HG03095 (cell line): Measurements from ENCODE around the gene PNPLA5.
"Not testable (repeated sequence)": the region's sequence is repeated elsewhere in the genome, so short reads cannot be mapped to it uniquely, and the experiment has no call there.

Experiments used
- ATAC-seq: cut with Tn5 transposase; IDR thresholded peaks from one replicate; pipeline ENCODE4 v1.9.1; 2021; ENCODE audit warnings: moderate library complexity; ENCODE audit not compliant: unreplicated experiment

PNPLA5 gene

DNA sequence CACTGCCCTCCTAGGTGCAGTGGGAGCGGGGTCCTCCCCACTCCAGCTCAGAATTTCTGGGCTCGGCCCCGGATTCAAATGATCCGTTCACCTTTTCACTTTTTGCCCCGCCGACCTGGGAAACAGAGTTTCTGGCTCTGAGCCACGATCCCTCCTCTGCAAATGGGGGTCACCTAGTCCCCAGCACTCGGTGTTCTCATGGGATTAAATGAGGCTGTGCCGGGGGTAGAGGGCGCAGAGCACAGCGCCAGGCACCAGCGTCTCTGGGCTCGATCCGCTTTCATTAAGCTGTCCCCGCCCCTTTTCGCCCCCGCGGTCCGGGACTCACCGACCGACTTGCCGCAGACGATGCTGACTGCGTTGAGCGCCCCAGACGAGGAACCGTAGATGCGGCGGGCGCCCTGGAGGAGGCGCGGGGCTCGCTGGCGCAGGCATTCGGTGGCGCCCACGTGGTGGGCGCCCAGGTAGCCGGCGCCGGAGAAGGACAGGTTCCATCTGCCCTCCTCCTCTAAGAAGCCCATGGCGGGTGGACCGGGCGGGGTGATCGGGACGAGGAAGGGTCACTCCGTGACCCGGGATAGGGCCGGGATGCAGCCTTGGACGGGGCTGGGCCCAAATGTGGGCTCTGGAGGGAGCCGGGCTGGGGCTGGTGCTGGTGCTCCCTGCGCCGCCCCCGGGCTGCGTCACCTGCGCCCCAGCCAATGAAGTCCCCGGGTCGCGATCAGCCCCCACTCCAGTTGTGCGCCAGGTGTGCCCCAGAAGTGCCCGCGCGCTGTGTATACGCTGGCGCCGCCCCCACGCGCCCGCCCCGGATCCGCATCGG is at the start of gene PNPLA5:
TSS of gene PNPLA5 (minus strand) at position 654 of the 823 bp plus-strand sequence. CDS start at position 521, 133 bp downstream.
- ATAC-seq: no peak

- ATAC-seq: no peak
Measured at GRCh38 chr22:43941449-43941848, 49.6 kb upstream of the PNPLA5 start.

DNA sequence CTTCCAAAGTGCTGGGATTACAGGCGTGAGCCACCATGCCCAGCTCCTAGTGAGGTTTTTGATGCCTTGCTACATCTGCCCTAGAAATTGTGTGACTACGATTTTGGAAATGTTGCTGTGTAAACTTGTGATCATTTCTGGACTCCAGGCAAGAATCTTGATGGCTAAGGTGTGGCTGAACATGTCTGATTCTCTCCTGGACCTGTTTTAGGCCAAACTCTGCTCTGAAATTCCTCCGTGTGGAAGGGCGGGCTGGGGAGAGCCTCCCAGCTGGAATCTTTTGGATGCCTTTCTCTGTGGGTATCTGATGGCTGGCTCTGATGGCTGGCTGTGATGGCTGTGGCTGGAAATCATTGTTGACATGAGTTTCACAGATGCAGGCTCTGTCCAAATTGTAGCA is 40.0 kb upstream of the PNPLA5 start:
- ATAC-seq: no peak

DNA sequence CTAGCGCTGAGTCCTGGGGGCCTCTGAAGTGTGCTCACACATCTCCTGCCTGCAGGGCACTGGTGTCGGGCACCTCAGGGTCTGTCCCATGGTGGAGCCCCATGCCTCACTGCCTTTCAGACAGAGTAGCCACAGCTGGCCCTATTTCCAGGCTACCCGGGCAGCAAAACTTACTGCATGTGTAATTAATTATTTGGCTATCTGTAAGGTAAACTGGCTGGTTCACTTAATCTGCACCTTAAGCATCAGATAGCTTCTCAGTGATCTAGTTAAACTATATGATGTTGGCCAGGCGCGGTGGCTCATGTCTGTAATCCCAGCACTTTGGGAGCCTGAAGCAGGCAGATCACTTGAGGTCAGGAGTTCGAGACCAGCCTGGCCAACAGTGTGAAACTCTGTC is 37.1 kb upstream of the PNPLA5 start:
- no peak for ATAC-seq

- no peak for ATAC-seq
Measured at GRCh38 chr22:43928468-43928867, 36.7 kb upstream of the PNPLA5 start.

GRCh38 chr22:43926349-43926710 is 34.5 kb upstream of the PNPLA5 start:
- ATAC-seq: no peak

DNA sequence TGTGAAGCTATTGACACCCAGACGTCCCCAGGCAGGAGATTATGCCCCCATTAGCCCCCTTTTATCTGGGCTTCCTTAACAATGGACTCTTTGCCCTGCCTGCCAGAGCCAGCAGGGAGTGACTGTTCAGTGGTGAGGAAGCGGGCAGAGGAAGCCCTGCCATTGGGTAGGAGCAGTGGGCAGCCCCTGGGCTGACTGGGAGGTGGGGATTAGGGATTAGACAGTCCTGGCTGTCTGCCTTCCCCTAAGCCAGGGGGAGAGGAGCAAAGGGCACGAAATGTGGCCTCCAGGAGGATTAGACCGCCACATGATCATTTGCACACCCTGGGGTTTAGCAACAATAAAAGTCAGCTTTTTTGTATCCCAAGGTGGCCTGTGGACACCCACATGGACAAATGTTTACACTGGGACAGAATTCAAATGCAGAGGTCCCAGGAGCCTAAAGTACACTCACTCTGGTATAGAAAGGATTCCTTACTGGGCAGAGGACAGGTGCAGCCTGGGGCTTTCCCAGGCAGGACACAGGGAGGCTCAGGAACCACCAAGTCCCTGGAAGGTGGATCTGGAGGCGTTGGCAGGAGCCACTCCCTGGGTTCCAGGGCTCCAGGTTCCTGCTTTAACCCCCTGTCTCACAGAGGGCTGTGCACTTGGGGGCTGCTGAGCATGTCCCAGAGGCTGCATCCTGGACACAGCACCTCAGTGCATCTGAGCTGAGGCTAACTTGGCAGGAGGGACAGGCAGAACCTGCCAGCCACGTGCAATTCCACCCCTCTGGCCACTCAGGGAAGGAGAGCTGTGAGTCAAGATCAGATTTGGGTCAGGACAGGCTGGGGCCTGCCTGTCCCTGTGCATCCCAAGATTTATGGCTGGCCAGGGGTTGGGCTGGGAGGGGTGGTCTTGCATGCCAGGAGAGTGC is 33.9 kb upstream of the PNPLA5 start:
- ATAC-seq: no peak

DNA sequence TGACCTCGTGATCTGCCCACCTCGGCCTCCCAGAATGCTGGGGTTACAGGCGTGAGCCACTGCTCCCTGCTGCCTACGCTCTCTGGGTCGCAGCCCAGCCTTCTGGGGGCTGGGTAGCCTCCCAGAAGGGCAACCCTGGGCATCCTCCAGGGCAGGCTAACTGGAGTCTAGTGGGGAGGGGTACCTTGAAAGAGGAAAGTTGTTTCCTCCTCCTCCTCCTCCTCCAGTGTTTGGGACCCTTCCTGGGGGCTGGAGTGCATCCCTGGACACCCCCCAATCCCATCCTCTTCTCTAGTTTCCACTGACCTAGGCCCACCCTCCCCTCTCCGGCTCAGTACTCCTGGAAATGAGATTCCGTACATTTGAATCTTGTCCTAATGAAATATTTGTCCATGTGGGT is 33.1 kb upstream of the PNPLA5 start:
- no peak for ATAC-seq

GRCh38 chr22:43923631-43924464 is 32.0 kb upstream of the PNPLA5 start, which contains the start of gene PNPLA3:
PNPLA3 (plus strand) TSS chr22:43923805; CDS start chr22:43923912, 107 bp downstream.
- ATAC-seq: no peak

DNA sequence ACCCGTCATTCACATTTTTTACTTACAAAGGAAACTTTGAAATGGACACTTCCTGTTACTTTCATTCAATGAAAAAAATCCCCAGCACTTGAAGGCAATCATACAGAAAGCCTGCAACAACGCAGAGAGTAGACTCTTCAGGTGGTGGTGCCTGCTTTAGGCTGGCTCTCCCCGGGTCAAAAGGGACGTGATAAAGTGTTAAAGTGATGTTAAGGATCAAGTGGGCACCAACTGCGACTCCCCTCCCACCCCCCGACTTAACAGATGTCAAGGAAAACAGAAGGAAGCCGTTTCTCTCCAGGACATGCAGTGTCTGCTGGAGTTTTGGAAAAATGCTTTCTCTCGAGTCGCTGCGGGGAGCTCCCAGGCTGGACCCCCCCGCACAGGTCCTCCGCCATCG is 31.4 kb upstream of the PNPLA5 start:
- no peak for ATAC-seq

DNA sequence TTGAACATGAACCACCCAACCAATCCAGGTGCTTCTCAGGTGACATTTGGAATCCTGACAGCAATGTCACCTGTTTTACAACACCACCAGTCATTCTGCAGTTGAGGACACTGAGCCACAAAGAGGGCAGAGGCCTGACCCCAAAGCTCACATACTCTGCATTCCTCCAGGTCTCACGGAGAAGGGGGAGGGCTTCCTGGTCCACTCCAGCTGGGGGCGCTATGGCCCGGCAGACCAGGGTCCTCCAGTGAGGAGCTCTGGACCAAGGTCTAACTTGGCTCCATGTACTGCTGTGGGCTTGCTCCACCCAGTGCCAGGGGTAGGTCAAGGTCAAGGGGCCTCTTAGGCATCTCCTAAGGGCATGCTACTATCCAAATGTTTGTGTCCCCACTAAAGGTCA is 30.3 kb upstream of the PNPLA5 start:
- ATAC-seq: no peak

GRCh38 chr22:43921370-43921769 is 29.6 kb upstream of the PNPLA5 start:
- ATAC-seq: no peak

GRCh38 chr22:43919106-43919973 is 27.5 kb upstream of the PNPLA5 start:
- no peak for ATAC-seq

GRCh38 chr22:43917521-43917920 is 25.7 kb upstream of the PNPLA5 start:
- ATAC-seq: no peak

GRCh38 chr22:43911351-43911750 is 19.5 kb upstream of the PNPLA5 start:
- no peak for ATAC-seq

- no peak for ATAC-seq
Measured at GRCh38 chr22:43910178-43910695, 18.4 kb upstream of the PNPLA5 start.

GRCh38 chr22:43909708-43910107 is 17.9 kb upstream of the PNPLA5 start:
- no peak for ATAC-seq

- no peak for ATAC-seq
Measured at GRCh38 chr22:43905681-43906080, 13.9 kb upstream of the PNPLA5 start.

DNA sequence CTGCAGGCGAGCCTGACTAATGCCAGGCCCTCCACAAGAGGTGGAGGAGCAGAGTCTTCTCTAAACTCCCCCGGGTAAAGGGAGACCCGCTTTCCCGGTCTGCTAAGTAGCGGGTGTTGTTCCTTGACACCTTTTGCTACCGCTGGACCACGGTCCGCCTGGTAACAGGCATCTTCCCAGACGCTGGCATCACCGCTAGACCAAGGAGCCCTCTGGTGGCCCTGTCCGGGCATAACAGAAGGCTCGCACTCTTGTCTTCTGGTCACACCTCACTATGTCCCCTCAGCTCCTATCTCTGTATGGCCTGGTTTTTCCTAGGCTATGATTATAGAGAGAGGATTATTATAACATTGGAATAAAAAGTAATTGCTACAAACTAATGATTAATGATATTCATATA is 12.6 kb upstream of the PNPLA5 start:
- not testable (repeated sequence) for ATAC-seq

DNA sequence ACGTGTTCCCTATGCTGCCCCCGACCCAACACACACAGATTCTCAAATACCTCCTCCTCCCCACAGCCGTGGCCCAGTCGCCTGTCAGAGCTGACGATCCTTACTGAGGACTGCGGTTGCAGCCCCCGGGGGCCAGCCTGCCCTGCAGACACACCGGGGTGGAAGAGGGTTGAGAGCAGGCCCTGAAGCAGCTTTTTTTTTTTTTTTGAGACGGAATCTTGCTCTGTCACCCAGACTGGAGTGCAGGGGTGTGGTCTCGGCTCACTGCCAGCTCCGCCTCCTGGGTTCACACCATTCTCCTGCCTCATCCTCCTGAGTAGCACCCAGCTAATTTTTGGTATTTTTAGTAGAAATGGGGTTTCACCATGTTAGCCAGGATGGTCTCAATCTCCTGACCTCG is 11.2 kb upstream of the PNPLA5 start:
- ATAC-seq: not testable (repeated sequence)
